ENCODE data around the gene TMC4.

DNA sequence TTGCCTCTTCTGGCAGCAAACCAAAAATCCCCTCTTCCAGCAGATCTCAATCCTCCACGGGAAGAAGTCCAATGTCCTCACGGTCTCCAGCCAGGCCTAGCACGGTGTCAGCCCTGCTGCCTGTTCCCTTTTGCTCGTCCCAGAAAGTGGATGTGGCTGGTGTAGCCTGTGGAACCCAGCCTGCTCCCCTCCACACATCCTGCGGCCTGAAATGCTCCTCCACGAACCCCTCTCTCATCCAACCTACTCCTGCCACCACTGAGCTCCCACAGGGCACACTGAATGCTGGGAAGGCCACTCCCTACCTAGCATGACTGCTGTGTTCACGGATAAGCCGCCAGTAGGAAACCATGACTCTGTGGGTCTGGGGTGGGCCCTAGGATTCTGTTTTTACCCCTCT lies 13.4 kb upstream of the TMC4 start:
- TF ChIP-seq, protein P1, sequence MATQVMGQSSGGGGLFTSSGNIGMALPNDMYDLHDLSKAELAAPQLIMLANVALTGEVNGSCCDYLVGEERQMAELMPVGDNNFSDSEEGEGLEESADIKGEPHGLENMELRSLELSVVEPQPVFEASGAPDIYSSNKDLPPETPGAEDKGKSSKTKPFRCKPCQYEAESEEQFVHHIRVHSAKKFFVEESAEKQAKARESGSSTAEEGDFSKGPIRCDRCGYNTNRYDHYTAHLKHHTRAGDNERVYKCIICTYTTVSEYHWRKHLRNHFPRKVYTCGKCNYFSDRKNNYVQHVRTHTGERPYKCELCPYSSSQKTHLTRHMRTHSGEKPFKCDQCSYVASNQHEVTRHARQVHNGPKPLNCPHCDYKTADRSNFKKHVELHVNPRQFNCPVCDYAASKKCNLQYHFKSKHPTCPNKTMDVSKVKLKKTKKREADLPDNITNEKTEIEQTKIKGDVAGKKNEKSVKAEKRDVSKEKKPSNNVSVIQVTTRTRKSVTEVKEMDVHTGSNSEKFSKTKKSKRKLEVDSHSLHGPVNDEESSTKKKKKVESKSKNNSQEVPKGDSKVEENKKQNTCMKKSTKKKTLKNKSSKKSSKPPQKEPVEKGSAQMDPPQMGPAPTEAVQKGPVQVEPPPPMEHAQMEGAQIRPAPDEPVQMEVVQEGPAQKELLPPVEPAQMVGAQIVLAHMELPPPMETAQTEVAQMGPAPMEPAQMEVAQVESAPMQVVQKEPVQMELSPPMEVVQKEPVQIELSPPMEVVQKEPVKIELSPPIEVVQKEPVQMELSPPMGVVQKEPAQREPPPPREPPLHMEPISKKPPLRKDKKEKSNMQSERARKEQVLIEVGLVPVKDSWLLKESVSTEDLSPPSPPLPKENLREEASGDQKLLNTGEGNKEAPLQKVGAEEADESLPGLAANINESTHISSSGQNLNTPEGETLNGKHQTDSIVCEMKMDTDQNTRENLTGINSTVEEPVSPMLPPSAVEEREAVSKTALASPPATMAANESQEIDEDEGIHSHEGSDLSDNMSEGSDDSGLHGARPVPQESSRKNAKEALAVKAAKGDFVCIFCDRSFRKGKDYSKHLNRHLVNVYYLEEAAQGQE (IDR thresholded peaks at IDR 0.05; ENCODE audit: low read depth): no peak
- no peak for TF ChIP-seq TAF1 (IDR thresholded peaks at IDR 0.05; ENCODE audit: low read depth)
- no peak for TF ChIP-seq FOXM1 (IDR thresholded peaks at IDR 0.05; ENCODE audit: borderline replicate concordance, low read depth)
- no peak for TF ChIP-seq EGR1 (IDR thresholded peaks at IDR 0.05)
- no peak for TF ChIP-seq CEBPB (IDR thresholded peaks at IDR 0.05)

Measured in Ishikawa (cell line).